ENCODE measurements around the gene LGALS3BP. TPM values are rescaled to one million over a fixed set of nuclear protein-coding genes. Genes with fewer than 3 reads are reported as not detected.

The LGALS3BP gene
- total and polyA plus RNA-seq, 2 of the 13 experiments (the other 11 are each of a cell fraction or from before 2014, with no cell fraction given), result 137 to 332 TPM

- Histone ChIP-seq H3K9ac (ENCODE audit: insufficient read depth, low read depth, low read length) (no peak overlapping the region), H4K20me1 (ENCODE audit: insufficient read depth, low read length) (no peaks in the 10 kb centered on the region), H3K4me2 (ENCODE audit: low read depth, low read length) (no peak overlapping the region), H3K27ac (ENCODE audit: extremely low read length, insufficient read depth, low read length) (no peak overlapping the region), H2AFZ (ENCODE audit: low read length) (no peak overlapping the region), H3K4me3 (replicated peaks in 1 of 3; ENCODE audit: insufficient read depth in 1 of 3, low read depth in 2 of 3, low read length in 3 of 3) (no peak overlapping the region), H3K79me2 (ENCODE audit: insufficient read depth, low read length) (peaks cover 8% of the 10 kb centered on the region), H3K4me1 (ENCODE audit: insufficient read depth, low read length) (peaks cover 72% of the 10 kb centered on the region), H3K9me3 (ENCODE audit: low read length) (no peaks in the 10 kb centered on the region), H3K27me3 (ENCODE audit: control insufficient read depth in 1 of 2, insufficient read depth in 2 of 2, low read length in 2 of 2) (no peaks in the 10 kb centered on the region; a peak in 1 of 5 replicates), H3K36me3 (replicated peaks in 1 of 2; ENCODE audit: control insufficient read depth in 1 of 2, insufficient read depth in 2 of 2, low read length in 2 of 2) (no peaks in the 10 kb centered on the region; a peak in 1 of 5 replicates)
- TF ChIP-seq, protein P1, sequence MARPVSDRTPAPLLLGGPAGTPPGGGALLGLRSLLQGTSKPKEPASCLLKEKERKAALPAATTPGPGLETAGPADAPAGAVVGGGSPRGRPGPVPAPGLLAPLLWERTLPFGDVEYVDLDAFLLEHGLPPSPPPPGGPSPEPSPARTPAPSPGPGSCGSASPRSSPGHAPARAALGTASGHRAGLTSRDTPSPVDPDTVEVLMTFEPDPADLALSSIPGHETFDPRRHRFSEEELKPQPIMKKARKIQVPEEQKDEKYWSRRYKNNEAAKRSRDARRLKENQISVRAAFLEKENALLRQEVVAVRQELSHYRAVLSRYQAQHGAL (CRISPR knock-in tag; IDR thresholded peaks at IDR 0.05; ENCODE audit: not compliant biosample characterization), result no peak
- TF ChIP-seq MTF1 (CRISPR knock-in tag; IDR thresholded peaks at IDR 0.05) (no peak), CCAR2 (optimal IDR thresholded peaks at IDR 0.05; ENCODE audit: low read depth, low read length) (no peak), TOE1 (CRISPR knock-in tag; IDR thresholded peaks at IDR 0.05) (no peak), TBX2 (CRISPR knock-in tag; IDR thresholded peaks at IDR 0.05; ENCODE audit: borderline replicate concordance) (no peak), ARHGAP35 (CRISPR knock-in tag; IDR thresholded peaks at IDR 0.05; ENCODE audit: borderline replicate concordance) (no peak), ARNT (IDR thresholded peaks at IDR 0.05) (no peak), KLF9 (CRISPR knock-in tag; IDR thresholded peaks at IDR 0.05; ENCODE audit: low read depth) (no peak), ZFYVE20 (CRISPR knock-in tag; IDR thresholded peaks at IDR 0.05; ENCODE audit: borderline replicate concordance, low read depth) (no peak), TCF7 (IDR thresholded peaks at IDR 0.05; ENCODE audit: low read depth) (no peak)
- no peak for ATAC-seq
- DNase-seq (ENCODE audit: low spot score), result no peak
- in situ Hi-C loops (cut with HindIII; ENCODE audit: extremely low pct_ligation_motif_present, low pct_unique_long_range_greater_than_20kb) (no loop called here), intact Hi-C loops (cut with micrococcal nuclease; ENCODE audit: unreplicated experiment) (no loop called here)
- no TSS peak for BruUV-seq (replicated peaks)
- no peak for FAIRE-seq
- ChIA-PET POLR2A (interaction anchor here (1.1 kb wide), 1 partner anchor 14 kb away, joined by 3 read pairs; the partner anchor contains the start of gene CANT1), CTCF (ENCODE audit: low intra/inter-chr PET ratio, low total read pairs) (interaction anchor here (0.6 to 4.9 kb wide), 2 partner anchors 19 to 30 kb away, joined by 3 to 71 read pairs; no protein-coding TSS in a partner anchor)
- 89% methylated on average over 12 of the region's 12 CpGs for WGBS (ENCODE audit: low lambda C conversion rate)
Observed at GRCh38 chr17:79023180-79023705, 43.5 kb upstream of the LGALS3BP start.

Measured in HepG2 (cell line).